WTC11 (cell line): Measurements from ENCODE around the gene GAD2. TPM values are rescaled to one million over a fixed set of nuclear protein-coding genes. Genes with fewer than 3 reads are reported as not detected.

Source experiments
- ATAC-seq: fragments of 200-7000 bp; cut with Tn5 transposase; 2 replicates; pipeline ENCODE4 v1.10.0; 2021; ENCODE audit warnings: mild to moderate bottlenecking, moderate library complexity
- CTCF ChIA-PET: fragments of 300-600 bp; sonication (Branson Sonifier 250); formaldehyde crosslinking; loops from one replicate; lab custom pipeline; 2021; ENCODE audit warnings: antibody characterized with exemption; lab: Charles Lee
- POLR2A ChIA-PET: fragments of 350-600 bp; sonication (Branson Sonifier 250); formaldehyde crosslinking; loops from one replicate; lab custom pipeline; 2021; ENCODE audit warnings: antibody characterized with exemption; lab: Charles Lee
- DNase-seq: peaks from one replicate; pipeline ENCODE4 v3.0.0; 2021; ENCODE audit warnings: low spot score
- H3K27ac Mint-ChIP-seq: 2 replicates; pipeline ENCODE4 v1.8.0; 2021; ENCODE audit warnings: mixed read lengths
- H3K27me3 Mint-ChIP-seq: 2 replicates; pipeline ENCODE4 v1.8.0; 2021; ENCODE audit warnings: low read depth, mild to moderate bottlenecking, moderate library complexity, mixed read lengths
- H3K36me3 Mint-ChIP-seq: 2 replicates; pipeline ENCODE4 v1.8.0; 2021; ENCODE audit warnings: mixed read lengths
- H3K4me1 Mint-ChIP-seq: 2 replicates; pipeline ENCODE4 v1.8.0; 2022; ENCODE audit warnings: mixed read lengths
- H3K4me3 Mint-ChIP-seq: 2 replicates; pipeline ENCODE4 v1.8.0; 2021; ENCODE audit warnings: mild to moderate bottlenecking, moderate library complexity, mixed read lengths
- H3K9me3 Mint-ChIP-seq: 2 replicates; pipeline ENCODE4 v1.8.0; 2021; ENCODE audit warnings: mixed read lengths
- ETV6 ChIP-seq: sonication (generic); formaldehyde crosslinking; IDR thresholded peaks from 2 replicates; pipeline ENCODE4 v1.8.1; 2022; ENCODE audit warnings: mild to moderate bottlenecking, missing genetic modification reagents
- FOXK1 ChIP-seq: sonication (generic); formaldehyde crosslinking; IDR thresholded peaks from 2 replicates; pipeline ENCODE4 v1.8.0; 2022; ENCODE audit warnings: mild to moderate bottlenecking, moderate library complexity, missing genetic modification reagents
- GABPB1 ChIP-seq: sonication (generic); formaldehyde crosslinking; IDR thresholded peaks from 2 replicates; pipeline ENCODE4 v1.8.1; 2023; ENCODE audit warnings: mild to moderate bottlenecking, missing genetic modification reagents
- GRHL2 ChIP-seq: fragments of 250-450 bp; sonication (Bioruptor Pico); IDR thresholded peaks from 2 replicates; pipeline ENCODE4 v1.8.0; 2022; ENCODE audit warnings: mild to moderate bottlenecking, moderate library complexity; ENCODE audit not compliant: insufficient replicate concordance, severe bottlenecking
- GTF2I ChIP-seq: fragments of 250-450 bp; sonication (Bioruptor Pico); conservative IDR thresholded peaks from 2 replicates; pipeline ENCODE4 v1.4.0; 2021; ENCODE audit warnings: mild to moderate bottlenecking
- HMGA2 ChIP-seq: fragments of 250-450 bp; sonication (Bioruptor Pico); IDR thresholded peaks from 2 replicates; pipeline ENCODE4 v1.4.0; 2021; ENCODE audit warnings: mild to moderate bottlenecking, moderate library complexity
- KAT7 ChIP-seq: sonication (generic); formaldehyde crosslinking; IDR thresholded peaks from 2 replicates; pipeline ENCODE4 v1.8.1; 2023; ENCODE audit warnings: missing genetic modification reagents, mild to moderate bottlenecking, borderline replicate concordance
- NFE2L1 ChIP-seq: sonication (generic); formaldehyde crosslinking; IDR thresholded peaks from 2 replicates; pipeline ENCODE4 v1.8.1; 2023; ENCODE audit warnings: missing genetic modification reagents
- NR1H2 ChIP-seq: sonication (generic); formaldehyde crosslinking; IDR thresholded peaks from 2 replicates; pipeline ENCODE4 v1.9.0; 2021; ENCODE audit warnings: mild to moderate bottlenecking, moderate library complexity, missing genetic modification reagents
- NR2C2 ChIP-seq: sonication (generic); formaldehyde crosslinking; IDR thresholded peaks from 2 replicates; pipeline ENCODE4 v1.8.0; 2022; ENCODE audit warnings: mild to moderate bottlenecking, missing genetic modification reagents
- TEAD1 ChIP-seq: sonication (generic); formaldehyde crosslinking; IDR thresholded peaks from 2 replicates; pipeline ENCODE4 v1.8.0; 2022; ENCODE audit warnings: mild to moderate bottlenecking, missing genetic modification reagents
- TP53 ChIP-seq: sonication (generic); formaldehyde crosslinking; IDR thresholded peaks from 2 replicates; pipeline ENCODE4 v1.8.1; 2023; ENCODE audit warnings: mild to moderate bottlenecking, missing genetic modification reagents
- ZNF138 ChIP-seq: sonication (generic); formaldehyde crosslinking; conservative IDR thresholded peaks from 2 replicates; pipeline ENCODE4 v1.8.1; 2022; ENCODE audit warnings: mild to moderate bottlenecking, moderate library complexity, missing genetic modification reagents
- ZNF219 ChIP-seq: sonication (generic); formaldehyde crosslinking; IDR thresholded peaks from 2 replicates; pipeline ENCODE4 v1.8.0; 2023; ENCODE audit warnings: missing genetic modification reagents, mild to moderate bottlenecking, borderline replicate concordance
- ZNF317 ChIP-seq: sonication (generic); formaldehyde crosslinking; IDR thresholded peaks from 2 replicates; pipeline ENCODE4 v1.8.1; 2023; ENCODE audit warnings: low read depth, mild to moderate bottlenecking, moderate library complexity, missing genetic modification reagents, borderline replicate concordance
- ZNF396 ChIP-seq: fragments of 250-450 bp; sonication (Bioruptor Pico); IDR thresholded peaks from 2 replicates; pipeline ENCODE4 v1.8.0; 2021; ENCODE audit warnings: mild to moderate bottlenecking, moderate library complexity, borderline replicate concordance
- total RNA-seq: library from RNA; stranded (reverse); gene quantifications from 3 replicates; pipeline ENCODE4 v1.2.3, GENCODE V29; 2021
- TF ChIP-seq, protein P1 (sequence below): fragments of 250-450 bp; sonication (Bioruptor Pico); IDR thresholded peaks from 2 replicates; pipeline ENCODE4 v1.9.0; 2021; ENCODE audit warnings: mild to moderate bottlenecking, borderline replicate concordance
- TF ChIP-seq, protein P2 (sequence below): fragments of 250-450 bp; sonication (Bioruptor Pico); IDR thresholded peaks from 2 replicates; pipeline ENCODE4 v1.9.0; 2021; ENCODE audit warnings: mild to moderate bottlenecking
- TF ChIP-seq, protein P3 (sequence below): sonication (generic); formaldehyde crosslinking; conservative IDR thresholded peaks from 2 replicates; pipeline ENCODE4 v1.8.1; 2023; ENCODE audit warnings: mild to moderate bottlenecking, low read depth, missing genetic modification reagents, moderate library complexity

The GAD2 gene
- total RNA-seq, 1 experiment from 2014 or later: 1.7 TPM

DNA sequence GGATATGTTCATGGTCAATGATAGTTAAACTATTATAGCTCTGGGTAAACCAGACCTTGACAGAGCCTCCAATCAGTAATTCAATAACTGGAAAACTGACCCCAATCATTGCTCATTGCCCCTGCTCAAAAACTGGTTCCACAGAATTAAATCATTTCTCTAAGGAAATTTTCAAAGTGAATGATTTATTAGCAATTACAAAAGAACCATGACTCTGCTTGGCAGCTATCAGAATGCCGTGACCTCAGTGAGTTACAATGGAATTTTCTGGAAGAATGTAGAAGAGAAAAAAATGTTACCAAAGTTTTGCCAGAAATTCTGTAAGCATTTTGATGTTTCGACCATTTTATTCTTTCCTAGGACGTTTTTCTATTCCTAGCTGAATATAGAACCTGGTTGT, 114.8 kb downstream of the GAD2 start (continued):
- TF ChIP-seq, protein P1, sequence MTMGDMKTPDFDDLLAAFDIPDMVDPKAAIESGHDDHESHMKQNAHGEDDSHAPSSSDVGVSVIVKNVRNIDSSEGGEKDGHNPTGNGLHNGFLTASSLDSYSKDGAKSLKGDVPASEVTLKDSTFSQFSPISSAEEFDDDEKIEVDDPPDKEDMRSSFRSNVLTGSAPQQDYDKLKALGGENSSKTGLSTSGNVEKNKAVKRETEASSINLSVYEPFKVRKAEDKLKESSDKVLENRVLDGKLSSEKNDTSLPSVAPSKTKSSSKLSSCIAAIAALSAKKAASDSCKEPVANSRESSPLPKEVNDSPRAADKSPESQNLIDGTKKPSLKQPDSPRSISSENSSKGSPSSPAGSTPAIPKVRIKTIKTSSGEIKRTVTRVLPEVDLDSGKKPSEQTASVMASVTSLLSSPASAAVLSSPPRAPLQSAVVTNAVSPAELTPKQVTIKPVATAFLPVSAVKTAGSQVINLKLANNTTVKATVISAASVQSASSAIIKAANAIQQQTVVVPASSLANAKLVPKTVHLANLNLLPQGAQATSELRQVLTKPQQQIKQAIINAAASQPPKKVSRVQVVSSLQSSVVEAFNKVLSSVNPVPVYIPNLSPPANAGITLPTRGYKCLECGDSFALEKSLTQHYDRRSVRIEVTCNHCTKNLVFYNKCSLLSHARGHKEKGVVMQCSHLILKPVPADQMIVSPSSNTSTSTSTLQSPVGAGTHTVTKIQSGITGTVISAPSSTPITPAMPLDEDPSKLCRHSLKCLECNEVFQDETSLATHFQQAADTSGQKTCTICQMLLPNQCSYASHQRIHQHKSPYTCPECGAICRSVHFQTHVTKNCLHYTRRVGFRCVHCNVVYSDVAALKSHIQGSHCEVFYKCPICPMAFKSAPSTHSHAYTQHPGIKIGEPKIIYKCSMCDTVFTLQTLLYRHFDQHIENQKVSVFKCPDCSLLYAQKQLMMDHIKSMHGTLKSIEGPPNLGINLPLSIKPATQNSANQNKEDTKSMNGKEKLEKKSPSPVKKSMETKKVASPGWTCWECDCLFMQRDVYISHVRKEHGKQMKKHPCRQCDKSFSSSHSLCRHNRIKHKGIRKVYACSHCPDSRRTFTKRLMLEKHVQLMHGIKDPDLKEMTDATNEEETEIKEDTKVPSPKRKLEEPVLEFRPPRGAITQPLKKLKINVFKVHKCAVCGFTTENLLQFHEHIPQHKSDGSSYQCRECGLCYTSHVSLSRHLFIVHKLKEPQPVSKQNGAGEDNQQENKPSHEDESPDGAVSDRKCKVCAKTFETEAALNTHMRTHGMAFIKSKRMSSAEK (CRISPR knock-in tag): no peak
- TF ChIP-seq NR2C2 (no peak), TP53 (CRISPR knock-in tag) (no peak), ZNF219 (no peak), KAT7 (CRISPR knock-in tag) (no peak), GRHL2 (CRISPR knock-in tag) (no peak)
- TF ChIP-seq, protein P2, sequence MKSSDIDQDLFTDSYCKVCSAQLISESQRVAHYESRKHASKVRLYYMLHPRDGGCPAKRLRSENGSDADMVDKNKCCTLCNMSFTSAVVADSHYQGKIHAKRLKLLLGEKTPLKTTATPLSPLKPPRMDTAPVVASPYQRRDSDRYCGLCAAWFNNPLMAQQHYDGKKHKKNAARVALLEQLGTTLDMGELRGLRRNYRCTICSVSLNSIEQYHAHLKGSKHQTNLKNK (CRISPR knock-in tag): no peak

DNA sequence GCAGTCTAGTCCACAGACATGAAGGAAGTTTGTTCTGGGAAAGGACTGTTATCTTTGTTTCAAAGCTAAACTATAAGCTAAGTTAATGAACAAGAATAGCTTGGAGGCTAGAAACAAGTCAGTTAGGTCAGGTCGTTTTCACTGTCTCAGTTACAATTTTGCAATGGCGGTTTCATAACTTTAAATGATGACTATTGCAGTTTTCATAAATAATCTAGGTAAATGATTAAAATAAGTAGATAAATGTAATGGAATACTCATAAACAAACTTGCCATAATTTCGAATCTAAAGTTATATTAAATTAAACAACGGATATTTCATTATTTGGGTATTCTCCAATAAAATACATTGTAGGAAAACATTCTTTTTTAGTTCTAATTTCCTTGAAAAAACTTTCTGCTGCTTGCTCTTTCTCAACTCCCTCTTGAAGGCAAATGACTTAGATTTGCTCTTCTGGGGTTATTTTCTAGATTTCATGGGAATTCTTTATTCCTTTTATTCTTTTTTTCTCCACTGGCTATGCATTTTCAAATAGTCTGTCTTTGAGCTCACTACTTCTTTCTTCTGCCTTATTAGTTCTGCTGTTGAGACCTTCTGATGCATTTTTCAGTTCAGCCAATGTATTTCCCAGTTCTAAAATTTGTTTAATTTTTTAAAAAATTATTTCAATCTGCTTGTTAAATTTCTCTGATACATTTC, 117.8 kb downstream of the GAD2 start:
- DNase-seq: no peak
- Mint-ChIP-seq H3K9me3 (peaks cover 10% of the 10 kb centered on the region), H3K27ac (no peak overlapping the region), H3K4me1 (peaks cover 5% of the 10 kb centered on the region)
- POLR2A ChIA-PET: no interaction called here
- no peak for ATAC-seq
- TF ChIP-seq NFE2L1 (no peak), GTF2I (CRISPR knock-in tag) (no peak), ZNF138 (no peak), TEAD1 (CRISPR knock-in tag) (no peak), ZNF396 (CRISPR knock-in tag) (no peak), NR1H2 (no peak), FOXK1 (no peak), ETV6 (CRISPR knock-in tag) (no peak), HMGA2 (no peak), ZNF317 (CRISPR knock-in tag) (no peak), GABPB1 (CRISPR knock-in tag) (no peak), ZNF219 (no peak), KAT7 (CRISPR knock-in tag) (no peak)
- TF ChIP-seq, protein P3, sequence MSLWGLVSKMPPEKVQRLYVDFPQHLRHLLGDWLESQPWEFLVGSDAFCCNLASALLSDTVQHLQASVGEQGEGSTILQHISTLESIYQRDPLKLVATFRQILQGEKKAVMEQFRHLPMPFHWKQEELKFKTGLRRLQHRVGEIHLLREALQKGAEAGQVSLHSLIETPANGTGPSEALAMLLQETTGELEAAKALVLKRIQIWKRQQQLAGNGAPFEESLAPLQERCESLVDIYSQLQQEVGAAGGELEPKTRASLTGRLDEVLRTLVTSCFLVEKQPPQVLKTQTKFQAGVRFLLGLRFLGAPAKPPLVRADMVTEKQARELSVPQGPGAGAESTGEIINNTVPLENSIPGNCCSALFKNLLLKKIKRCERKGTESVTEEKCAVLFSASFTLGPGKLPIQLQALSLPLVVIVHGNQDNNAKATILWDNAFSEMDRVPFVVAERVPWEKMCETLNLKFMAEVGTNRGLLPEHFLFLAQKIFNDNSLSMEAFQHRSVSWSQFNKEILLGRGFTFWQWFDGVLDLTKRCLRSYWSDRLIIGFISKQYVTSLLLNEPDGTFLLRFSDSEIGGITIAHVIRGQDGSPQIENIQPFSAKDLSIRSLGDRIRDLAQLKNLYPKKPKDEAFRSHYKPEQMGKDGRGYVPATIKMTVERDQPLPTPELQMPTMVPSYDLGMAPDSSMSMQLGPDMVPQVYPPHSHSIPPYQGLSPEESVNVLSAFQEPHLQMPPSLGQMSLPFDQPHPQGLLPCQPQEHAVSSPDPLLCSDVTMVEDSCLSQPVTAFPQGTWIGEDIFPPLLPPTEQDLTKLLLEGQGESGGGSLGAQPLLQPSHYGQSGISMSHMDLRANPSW (CRISPR knock-in tag): no peak
- TF ChIP-seq, all 79 proteins: peak for 0
- H3K36me3 Mint-ChIP-seq: no peaks in the 10 kb centered on the region
- CTCF ChIA-PET: interaction anchor here (0.9 to 3.7 kb wide), 8 partner anchors 147 to 548 kb away, joined by 3 to 41 read pairs (median 6); no protein-coding TSS in a partner anchor
- H3K4me3 Mint-ChIP-seq: no peak overlapping the region
- no peaks in the 10 kb centered on the region for H3K27me3 Mint-ChIP-seq
